Thyroid gland (tissue), 4 donors: Measurements from ENCODE around the gene PLD1.

Source experiments
- POLR2A ChIP-seq, 2 donors: fragments of 450-650 bp; IDR thresholded peaks; one replicate each; pipeline ENCODE4 v1.6.1; 2017; ENCODE audit warnings: antibody characterized with exemption in 2 of 2, mild to moderate bottlenecking in 2 of 2, moderate library complexity in 1 of 2
- TF ChIP-seq, protein P1 (sequence below), 6 experiments: fragments of 200-600 bp in 3 of 6; fragments of 450-650 bp in 3 of 6; sonication (generic) in 3 of 6; IDR thresholded peaks; one replicate each; pipeline ENCODE4 v1.5.1; 2016 to 2019; ENCODE audit warnings: antibody characterized with exemption in 6 of 6, mild to moderate bottlenecking in 2 of 6, inconsistent platforms in 1 of 6, moderate library complexity in 1 of 6

DNA sequence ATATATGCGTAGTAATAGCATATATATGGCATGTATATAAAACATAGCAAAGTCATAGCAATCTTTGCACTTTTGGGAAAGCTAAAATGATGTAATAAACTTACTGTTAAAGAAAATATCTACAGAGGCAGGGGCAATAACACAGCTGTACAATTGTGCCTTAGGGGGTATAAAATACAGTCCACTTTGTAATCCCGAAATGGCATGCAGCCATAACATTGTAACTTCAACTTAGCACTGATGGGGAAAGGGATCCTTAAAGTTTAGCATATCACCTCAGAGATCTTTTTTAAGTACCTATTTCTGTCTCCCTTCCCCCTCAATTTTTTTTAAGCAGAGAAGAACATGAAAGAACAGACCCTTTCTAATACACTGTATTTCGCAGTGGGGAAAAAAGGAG lies 40.8 kb downstream of the PLD1 start:
- TF ChIP-seq, protein P1, sequence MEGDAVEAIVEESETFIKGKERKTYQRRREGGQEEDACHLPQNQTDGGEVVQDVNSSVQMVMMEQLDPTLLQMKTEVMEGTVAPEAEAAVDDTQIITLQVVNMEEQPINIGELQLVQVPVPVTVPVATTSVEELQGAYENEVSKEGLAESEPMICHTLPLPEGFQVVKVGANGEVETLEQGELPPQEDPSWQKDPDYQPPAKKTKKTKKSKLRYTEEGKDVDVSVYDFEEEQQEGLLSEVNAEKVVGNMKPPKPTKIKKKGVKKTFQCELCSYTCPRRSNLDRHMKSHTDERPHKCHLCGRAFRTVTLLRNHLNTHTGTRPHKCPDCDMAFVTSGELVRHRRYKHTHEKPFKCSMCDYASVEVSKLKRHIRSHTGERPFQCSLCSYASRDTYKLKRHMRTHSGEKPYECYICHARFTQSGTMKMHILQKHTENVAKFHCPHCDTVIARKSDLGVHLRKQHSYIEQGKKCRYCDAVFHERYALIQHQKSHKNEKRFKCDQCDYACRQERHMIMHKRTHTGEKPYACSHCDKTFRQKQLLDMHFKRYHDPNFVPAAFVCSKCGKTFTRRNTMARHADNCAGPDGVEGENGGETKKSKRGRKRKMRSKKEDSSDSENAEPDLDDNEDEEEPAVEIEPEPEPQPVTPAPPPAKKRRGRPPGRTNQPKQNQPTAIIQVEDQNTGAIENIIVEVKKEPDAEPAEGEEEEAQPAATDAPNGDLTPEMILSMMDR (IDR thresholded peaks at IDR 0.05), result no peak
- TF ChIP-seq POLR2A (IDR thresholded peaks at IDR 0.05), result no peak
